Ascending aorta (tissue), 2 donors: Measurements from ENCODE around the gene ACAA2. TPM values are rescaled to one million over a fixed set of nuclear protein-coding genes. Genes with fewer than 3 reads are reported as not detected.

Experiments
- DNase-seq, 2 donors: peaks; one replicate each; pipeline ENCODE4 v3.0.0-alpha.2; 2019; ENCODE audit warnings: low spot score in 2 of 2
- H3K27ac ChIP-seq, 2 donors: fragments of 200-600 bp; sonication (generic); one replicate each; pipeline ENCODE4 v1.5.1; 2016 to 2017; ENCODE audit warnings: mild to moderate bottlenecking in 1 of 2
- H3K27me3 ChIP-seq: fragments of 200-600 bp; sonication (generic); one replicate; pipeline ENCODE4 v1.5.1; 2017
- H3K36me3 ChIP-seq, 2 donors: fragments of 200-600 bp; sonication (generic); one replicate each; pipeline ENCODE4 v1.5.1; 2016
- H3K4me1 ChIP-seq, 2 donors: fragments of 200-600 bp; sonication (generic); one replicate each; pipeline ENCODE4 v1.5.1; 2016 to 2017; ENCODE audit warnings: mild to moderate bottlenecking in 1 of 2
- H3K4me3 ChIP-seq, 2 donors: fragments of 200-600 bp; sonication (generic); one replicate each; pipeline ENCODE4 v1.5.1; 2016 to 2017; ENCODE audit warnings: mild to moderate bottlenecking in 1 of 2
- H3K9me3 ChIP-seq, 2 donors: fragments of 200-600 bp; sonication (generic); one replicate each; pipeline ENCODE4 v1.5.1; 2016
- intact Hi-C: fragments of 100-400 bp; cut with DNase I; formaldehyde crosslinking; loops from one replicate; pipeline ENCODE4 v1.15.1; 2023
- total RNA-seq: library from RNA; depleted of rRNA; stranded (reverse); fragments of >200 nt; gene quantifications from one replicate; pipeline ENCODE4 v1.1.0, GENCODE V29; 2016
- TF ChIP-seq, protein P1 (sequence below), 3 experiments: fragments of 200-600 bp in 2 of 3; fragments of 450-650 bp in 1 of 3; sonication (generic) in 2 of 3; IDR thresholded peaks; one replicate each; pipeline ENCODE4 v1.5.1; 2016 to 2019; ENCODE audit warnings: antibody characterized with exemption in 3 of 3, mild to moderate bottlenecking in 1 of 3, moderate library complexity in 1 of 3

Gene ACAA2
- total RNA-seq, 1 donor from 2014 or later, result 33.4 TPM

- no peak for DNase-seq
- Histone ChIP-seq H3K4me1 (no peaks in the 10 kb centered on the region), H3K27me3 (no peaks in the 10 kb centered on the region), H3K9me3 (no peaks in the 10 kb centered on the region), H3K4me3 (no peak overlapping the region), H3K36me3 (no peaks in the 10 kb centered on the region), H3K27ac (no peak overlapping the region)
- intact Hi-C loops, result no loop called here
- TF ChIP-seq, protein P1, sequence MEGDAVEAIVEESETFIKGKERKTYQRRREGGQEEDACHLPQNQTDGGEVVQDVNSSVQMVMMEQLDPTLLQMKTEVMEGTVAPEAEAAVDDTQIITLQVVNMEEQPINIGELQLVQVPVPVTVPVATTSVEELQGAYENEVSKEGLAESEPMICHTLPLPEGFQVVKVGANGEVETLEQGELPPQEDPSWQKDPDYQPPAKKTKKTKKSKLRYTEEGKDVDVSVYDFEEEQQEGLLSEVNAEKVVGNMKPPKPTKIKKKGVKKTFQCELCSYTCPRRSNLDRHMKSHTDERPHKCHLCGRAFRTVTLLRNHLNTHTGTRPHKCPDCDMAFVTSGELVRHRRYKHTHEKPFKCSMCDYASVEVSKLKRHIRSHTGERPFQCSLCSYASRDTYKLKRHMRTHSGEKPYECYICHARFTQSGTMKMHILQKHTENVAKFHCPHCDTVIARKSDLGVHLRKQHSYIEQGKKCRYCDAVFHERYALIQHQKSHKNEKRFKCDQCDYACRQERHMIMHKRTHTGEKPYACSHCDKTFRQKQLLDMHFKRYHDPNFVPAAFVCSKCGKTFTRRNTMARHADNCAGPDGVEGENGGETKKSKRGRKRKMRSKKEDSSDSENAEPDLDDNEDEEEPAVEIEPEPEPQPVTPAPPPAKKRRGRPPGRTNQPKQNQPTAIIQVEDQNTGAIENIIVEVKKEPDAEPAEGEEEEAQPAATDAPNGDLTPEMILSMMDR (IDR thresholded peaks at IDR 0.05), result no peak
Observed at GRCh38 chr18:49761771-49762170, 51.6 kb downstream of the ACAA2 start.

- Histone ChIP-seq H3K4me3 (no peak overlapping the region), H3K27ac (no peak overlapping the region), H3K27me3 (no peaks in the 10 kb centered on the region), H3K4me1 (no peaks in the 10 kb centered on the region), H3K36me3 (no peaks in the 10 kb centered on the region), H3K9me3 (no peaks in the 10 kb centered on the region)
- TF ChIP-seq, protein P1 (IDR thresholded peaks at IDR 0.05), result no peak
- no peak for DNase-seq
- intact Hi-C loops, result no loop called here
Observed at GRCh38 chr18:49758263-49758610, 55.1 kb downstream of the ACAA2 start.

DNA sequence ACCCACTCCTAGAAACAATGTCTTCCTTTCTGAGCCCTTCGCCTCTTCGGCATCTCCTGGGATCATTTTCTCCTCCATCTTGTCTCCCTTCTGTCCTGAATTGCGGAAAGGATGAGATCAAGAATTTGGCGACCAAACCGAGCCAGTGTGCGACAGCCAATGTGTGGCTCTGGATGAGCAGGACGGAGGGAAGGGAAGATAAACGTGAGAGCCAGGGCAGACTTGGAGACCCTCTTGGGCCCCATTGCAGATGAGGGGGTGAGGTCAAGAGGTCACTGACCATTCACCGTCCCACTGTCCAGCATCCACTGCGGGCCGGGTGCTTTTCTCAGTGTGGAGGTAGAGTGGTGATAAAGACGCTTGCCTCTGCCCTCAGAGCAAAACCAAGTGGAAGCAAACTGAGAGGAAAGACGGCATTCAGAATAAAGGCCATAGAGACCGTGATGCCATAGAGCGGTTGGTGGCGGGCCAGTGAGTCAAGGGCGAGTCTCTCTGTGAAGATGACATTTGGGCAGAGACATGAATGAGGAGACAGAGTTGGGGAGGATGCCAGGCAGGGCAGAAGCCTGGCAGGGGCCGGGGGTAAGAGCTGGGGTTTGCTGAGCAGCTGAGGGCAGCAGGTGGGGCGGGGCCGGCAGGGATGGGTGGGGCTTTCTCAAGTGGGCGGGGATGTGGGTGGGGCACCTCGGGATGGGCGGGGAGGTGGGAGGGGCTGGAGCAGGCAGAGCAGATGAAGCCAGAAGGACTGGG lies 55.6 kb downstream of the ACAA2 start:
- no peak overlapping the region for H3K4me3 ChIP-seq
- no peaks in the 10 kb centered on the region for H3K4me1 ChIP-seq
- H3K27ac ChIP-seq, result no peak overlapping the region
- H3K27me3 ChIP-seq, result no peaks in the 10 kb centered on the region
- DNase-seq, result no peak
- H3K36me3 ChIP-seq, result no peaks in the 10 kb centered on the region
- no peaks in the 10 kb centered on the region for H3K9me3 ChIP-seq
- intact Hi-C loops, result no loop called here
- TF ChIP-seq, protein P1 (IDR thresholded peaks at IDR 0.05), result no peak

GRCh38 chr18:49756671-49757362 lies 56.5 kb downstream of the ACAA2 start:
- intact Hi-C loops, result no loop called here
- Histone ChIP-seq H3K4me1 (no peaks in the 10 kb centered on the region), H3K27me3 (no peaks in the 10 kb centered on the region), H3K9me3 (no peaks in the 10 kb centered on the region), H3K27ac (no peak overlapping the region), H3K4me3 (no peak overlapping the region), H3K36me3 (no peaks in the 10 kb centered on the region)
- no peak for DNase-seq
- TF ChIP-seq, protein P1 (IDR thresholded peaks at IDR 0.05), result no peak

DNA sequence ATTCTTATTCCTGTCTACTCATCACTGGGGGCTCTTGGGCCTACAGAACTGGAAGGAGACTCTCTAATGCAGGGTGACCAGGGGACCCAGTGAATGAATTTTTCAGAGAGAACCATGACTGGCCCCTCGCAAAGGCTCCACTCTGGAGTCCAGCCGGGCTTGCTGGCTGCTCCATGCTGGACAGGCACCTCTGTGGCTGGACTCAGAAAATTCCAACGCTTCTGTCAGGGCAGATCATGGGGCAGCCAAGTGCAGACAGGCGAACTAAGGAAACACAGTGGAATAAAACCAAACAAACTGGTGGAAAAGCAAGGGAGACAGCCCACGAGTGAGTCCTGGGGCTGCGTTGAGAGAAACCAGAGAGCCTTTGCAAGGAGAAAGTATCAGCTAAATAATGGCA lies 57.2 kb downstream of the ACAA2 start:
- no peak overlapping the region for H3K27ac ChIP-seq
- no peak for DNase-seq
- H3K36me3 ChIP-seq, result no peaks in the 10 kb centered on the region
- H3K27me3 ChIP-seq, result no peaks in the 10 kb centered on the region
- TF ChIP-seq, protein P1 (IDR thresholded peaks at IDR 0.05), result no peak
- intact Hi-C loops, result no loop called here
- no peak overlapping the region for H3K4me3 ChIP-seq
- no peaks in the 10 kb centered on the region for H3K9me3 ChIP-seq
- no peaks in the 10 kb centered on the region for H3K4me1 ChIP-seq
